ENCODE measurements around the gene HLCS.

Gene HLCS

GRCh38 chr21:36766511-36766910, 200.0 kb downstream of the HLCS start:
- DNase-seq = no peak

- DNase-seq = no peak
Measured at GRCh38 chr21:36765229-36765628, 201.2 kb downstream of the HLCS start.

GRCh38 chr21:36763305-36763704, 203.2 kb downstream of the HLCS start:
- no peak for DNase-seq

- DNase-seq = no peak
Measured at GRCh38 chr21:36762642-36763041, 203.8 kb downstream of the HLCS start.

GRCh38 chr21:36761685-36762084, 204.8 kb downstream of the HLCS start:
- no peak for DNase-seq

GRCh38 chr21:36759348-36760083, 207.0 kb downstream of the HLCS start:
- no peak for DNase-seq

- no peak for DNase-seq
Measured at GRCh38 chr21:36757196-36757595, 209.3 kb downstream of the HLCS start.

GRCh38 chr21:36756527-36756926, 209.9 kb downstream of the HLCS start:
- DNase-seq = no peak

- no peak for DNase-seq
Measured at GRCh38 chr21:36754241-36754898, 212.1 kb downstream of the HLCS start.

- DNase-seq = no peak
Measured at GRCh38 chr21:36753556-36753955, 212.9 kb downstream of the HLCS start.

GRCh38 chr21:36751383-36751782, 215.1 kb downstream of the HLCS start:
- DNase-seq = no peak

- DNase-seq = no peak
Measured at GRCh38 chr21:36750576-36750959, 215.9 kb downstream of the HLCS start.

- DNase-seq = no peak
Measured at GRCh38 chr21:36749935-36750575, 216.4 kb downstream of the HLCS start.

GRCh38 chr21:36747815-36748383, 218.6 kb downstream of the HLCS start:
- DNase-seq = no peak

GRCh38 chr21:36747041-36747814, 219.2 kb downstream of the HLCS start:
- no peak for DNase-seq

GRCh38 chr21:36745459-36745858, 221.0 kb downstream of the HLCS start:
- no peak for DNase-seq

GRCh38 chr21:36744560-36745231, 221.8 kb downstream of the HLCS start:
- no peak for DNase-seq

- no peak for DNase-seq
Measured at GRCh38 chr21:36744190-36744559, 222.3 kb downstream of the HLCS start.

GRCh38 chr21:36743446-36743845, 223.0 kb downstream of the HLCS start:
- no peak for DNase-seq

GRCh38 chr21:36743008-36743407, 223.5 kb downstream of the HLCS start:
- DNase-seq = no peak

GRCh38 chr21:36741506-36741905, 225.0 kb downstream of the HLCS start:
- no peak for DNase-seq

GRCh38 chr21:36738489-36739126, 227.9 kb downstream of the HLCS start:
- DNase-seq = no peak
